ENCODE results near the gene SLC4A11.
"Not testable (repeated sequence)": the region's sequence is repeated elsewhere in the genome, so short reads cannot be mapped to it uniquely, and the experiment has no call there.

SLC4A11 gene

GRCh38 chr20:3218307-3218988 lies 20.5 kb downstream of the SLC4A11 start:
- TF ChIP-seq CTCF (IDR thresholded peaks at IDR 0.05): peak; percentile 92
- Mint-ChIP-seq H3K27me3 (ENCODE audit: low read depth, poor library complexity) (no peaks in the 10 kb centered on the region), H3K4me3 (no peak overlapping the region), H3K27ac (no peak overlapping the region), H3K36me3 (ENCODE audit: low read depth) (peaks cover 25% of the 10 kb centered on the region), H3K9me3 (no peaks in the 10 kb centered on the region), H3K4me1 (peaks cover 27% of the 10 kb centered on the region)
- DNase-seq: peak; percentile 86

GRCh38 chr20:3215359-3215917 lies 23.6 kb downstream of the SLC4A11 start:
- H3K27ac Mint-ChIP-seq; H3K9me3 Mint-ChIP-seq; H3K4me3 Mint-ChIP-seq; H3K27me3 Mint-ChIP-seq (ENCODE audit: low read depth, poor library complexity); DNase-seq: not testable (repeated sequence)
- peaks cover 12% of the 10 kb centered on the region for H3K4me1 Mint-ChIP-seq
- H3K36me3 Mint-ChIP-seq (ENCODE audit: low read depth): peaks cover 23% of the 10 kb centered on the region

GRCh38 chr20:3213226-3213625 lies 25.8 kb downstream of the SLC4A11 start:
- no peak for DNase-seq
- H3K4me1 Mint-ChIP-seq: peaks cover 31% of the 10 kb centered on the region
- no peak overlapping the region for H3K4me3 Mint-ChIP-seq
- peaks cover 5% of the 10 kb centered on the region for H3K27me3 Mint-ChIP-seq (ENCODE audit: low read depth, poor library complexity)
- H3K27ac Mint-ChIP-seq: no peak overlapping the region
- no peaks in the 10 kb centered on the region for H3K9me3 Mint-ChIP-seq
- H3K36me3 Mint-ChIP-seq (ENCODE audit: low read depth): peaks cover 18% of the 10 kb centered on the region
- no peak for TF ChIP-seq CTCF (IDR thresholded peaks at IDR 0.05)

- H3K9me3 Mint-ChIP-seq: no peaks in the 10 kb centered on the region
- H3K27ac Mint-ChIP-seq: no peak overlapping the region
- H3K4me1 Mint-ChIP-seq: peaks cover 38% of the 10 kb centered on the region
- H3K4me3 Mint-ChIP-seq: peak overlapping the region; percentile 92
- peaks cover 5% of the 10 kb centered on the region for H3K27me3 Mint-ChIP-seq (ENCODE audit: low read depth, poor library complexity)
- H3K36me3 Mint-ChIP-seq (ENCODE audit: low read depth): peaks cover 18% of the 10 kb centered on the region
- no peak for DNase-seq
- TF ChIP-seq CTCF (IDR thresholded peaks at IDR 0.05): no peak
These were observed 28.6 kb downstream of the SLC4A11 start for GRCh38 chr20:3210346-3210745.

GRCh38 chr20:3209946-3210317 lies 29.1 kb downstream of the SLC4A11 start:
- Mint-ChIP-seq H3K27ac (no peak overlapping the region), H3K4me3 (peak overlapping the region; percentile 92)

More at GRCh38 chr20:3209946-3210317, 29.1 kb downstream of the SLC4A11 start:
- Mint-ChIP-seq H3K36me3 (ENCODE audit: low read depth) (peaks cover 18% of the 10 kb centered on the region), H3K4me1 (peaks cover 38% of the 10 kb centered on the region), H3K27me3 (ENCODE audit: low read depth, poor library complexity) (peaks cover 5% of the 10 kb centered on the region), H3K9me3 (no peaks in the 10 kb centered on the region)
- no peak for TF ChIP-seq CTCF (IDR thresholded peaks at IDR 0.05)
- no peak for DNase-seq

Data from nephron progenitor cell (in vitro differentiated cells).